ENCODE results near the gene PTPN1. TPM values are rescaled to one million over a fixed set of nuclear protein-coding genes. Genes with fewer than 3 reads are reported as not detected.

The PTPN1 gene
- total RNA-seq, 1 donor from 2014 or later: 23.3 TPM

GRCh38 chr20:50477239-50477872, 32.8 kb upstream of the PTPN1 start:
- intact Hi-C loops (cut with DNase I): loop anchor here (5.0 kb wide), 1 partner anchor 100 kb away; no protein-coding TSS in a partner anchor
- ATAC-seq: no peak

DNA sequence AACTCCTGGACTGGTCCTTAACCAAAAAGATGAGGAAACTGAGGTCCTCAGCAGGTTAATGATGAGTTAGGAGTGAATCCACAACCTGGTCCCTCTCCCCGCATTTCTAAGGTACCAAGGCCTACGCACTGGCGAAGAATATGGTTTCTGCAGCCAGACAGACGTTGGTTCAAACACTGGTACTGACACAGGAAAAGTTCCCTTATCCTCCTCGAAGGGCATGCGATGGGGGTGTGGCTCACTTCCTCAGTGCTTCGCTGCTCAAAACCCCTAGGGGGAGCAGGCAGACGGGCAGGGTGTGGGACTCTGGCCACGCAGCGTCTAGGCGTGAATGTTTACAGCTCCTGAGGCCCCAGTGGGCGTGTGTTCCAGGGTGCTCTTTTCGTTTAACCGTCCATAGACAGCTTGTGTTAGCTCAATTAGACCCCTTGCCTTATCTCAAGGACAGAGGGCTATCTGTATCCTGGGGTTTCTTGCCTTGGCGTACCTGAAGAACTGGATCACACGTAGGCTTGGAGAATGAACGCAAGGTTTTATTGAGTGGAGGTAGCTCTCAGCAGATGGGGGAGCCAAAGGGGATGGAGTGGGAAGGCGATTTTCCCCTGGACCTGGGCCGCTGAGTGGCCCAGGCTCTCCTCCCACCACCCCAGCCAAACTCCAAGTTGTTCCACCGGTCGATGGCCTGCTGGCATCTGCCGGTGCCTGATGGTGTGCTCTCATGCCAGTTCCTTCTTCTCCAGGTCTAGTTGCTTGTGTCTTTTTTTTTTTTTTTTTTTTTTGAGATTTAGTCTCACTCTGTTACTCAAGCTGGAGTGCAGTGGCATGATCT, 31.8 kb upstream of the PTPN1 start:
- ATAC-seq: peak; percentile 70
- peak; percentile 83 for DNase-seq (ENCODE audit: missing footprints)
- intact Hi-C loops (cut with DNase I): loop anchor here (5.0 kb wide), 1 partner anchor 99 kb away; no protein-coding TSS in a partner anchor

More at GRCh38 chr20:50477239-50477872, 32.8 kb upstream of the PTPN1 start:
- DNase-seq (ENCODE audit: missing footprints): no peak

DNA sequence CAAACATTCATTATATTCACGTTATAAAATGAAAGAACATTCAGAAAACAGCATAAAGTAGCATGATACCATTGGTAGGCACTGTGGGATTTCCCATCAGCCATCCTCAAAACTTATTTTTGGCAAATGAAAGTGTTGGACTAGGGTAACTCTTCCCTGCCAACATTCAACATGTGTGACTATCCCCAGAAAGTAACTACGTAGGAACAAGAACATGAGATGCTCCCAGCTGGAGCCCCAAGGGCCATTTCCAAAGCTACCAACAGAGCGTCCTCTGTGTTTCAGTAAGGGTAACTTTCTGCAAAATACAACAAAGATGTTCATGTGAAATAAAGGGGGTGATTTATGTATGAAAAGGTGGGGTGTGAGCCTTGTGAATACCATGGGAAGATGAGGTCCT, 28.4 kb upstream of the PTPN1 start:
- intact Hi-C loops (cut with DNase I): no loop called here
- no peak for DNase-seq (ENCODE audit: missing footprints)
- ATAC-seq: no peak

DNA sequence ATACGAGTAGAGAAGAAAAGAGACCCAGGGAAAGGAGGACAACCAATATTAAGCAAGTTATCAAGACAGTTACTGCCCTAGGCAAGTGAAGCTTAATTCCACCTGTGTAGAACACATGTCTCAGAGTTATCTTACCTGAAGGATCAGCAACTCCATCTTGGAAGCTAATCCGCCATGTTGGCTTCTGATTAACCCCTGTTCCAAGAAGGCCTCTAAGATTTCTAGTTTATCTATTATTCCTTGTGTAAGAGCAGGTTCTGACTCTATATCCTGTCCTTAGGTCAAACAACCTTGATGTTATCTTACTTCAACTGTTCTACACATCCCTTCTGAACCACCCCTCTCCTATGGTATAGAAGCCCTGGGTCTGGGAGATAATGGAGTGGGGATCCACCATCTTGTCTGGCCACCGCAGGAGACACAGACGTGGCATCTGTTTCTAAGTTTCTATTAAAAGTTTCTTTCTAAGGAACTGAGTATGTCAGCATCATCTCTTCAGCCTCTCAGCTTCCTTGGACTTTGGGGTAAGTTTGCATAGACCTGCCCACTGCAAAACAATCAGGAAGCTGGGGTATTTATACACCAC, 27.7 kb upstream of the PTPN1 start:
- ATAC-seq: no peak

DNA sequence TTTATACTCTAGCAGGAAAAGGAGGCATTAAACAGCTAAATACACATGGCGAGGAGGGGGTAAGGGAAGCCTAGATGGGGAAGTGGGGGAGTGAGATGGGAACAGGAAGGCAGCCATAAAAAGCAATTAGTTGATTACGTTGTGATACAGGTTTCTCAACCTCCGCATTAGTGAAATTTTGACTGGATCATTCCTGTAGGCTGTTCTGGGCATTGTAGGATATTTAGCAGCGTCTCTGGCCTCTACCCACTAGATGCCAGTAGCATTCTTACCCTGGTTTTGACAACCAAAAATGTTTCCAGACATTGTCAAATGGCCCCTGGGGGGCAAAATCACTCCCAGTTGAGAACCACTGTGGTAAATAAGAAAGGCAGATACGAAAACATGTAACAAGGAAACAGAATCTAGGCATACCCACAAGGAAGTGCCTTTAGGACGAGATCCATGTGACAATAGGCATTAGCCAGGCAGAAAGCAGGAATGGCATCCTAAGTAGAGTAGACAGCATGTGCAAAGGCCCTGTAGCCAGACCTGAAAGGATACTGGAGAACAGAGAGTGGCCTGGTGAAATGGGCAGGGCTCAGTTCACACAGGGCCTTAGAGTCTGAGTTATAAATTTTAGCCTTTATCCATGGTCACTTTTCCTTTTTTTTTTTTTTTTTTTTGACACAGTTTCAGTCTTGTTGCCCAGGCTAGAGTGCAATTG, 25.8 kb upstream of the PTPN1 start:
- ATAC-seq (no peak), DNase-seq (ENCODE audit: missing footprints) (no peak)
- intact Hi-C loops (cut with DNase I): no loop called here

More for the DNA sequence above, 27.7 kb upstream of the PTPN1 start:
- intact Hi-C loops (cut with DNase I): no loop called here
- DNase-seq (ENCODE audit: missing footprints): no peak

DNA sequence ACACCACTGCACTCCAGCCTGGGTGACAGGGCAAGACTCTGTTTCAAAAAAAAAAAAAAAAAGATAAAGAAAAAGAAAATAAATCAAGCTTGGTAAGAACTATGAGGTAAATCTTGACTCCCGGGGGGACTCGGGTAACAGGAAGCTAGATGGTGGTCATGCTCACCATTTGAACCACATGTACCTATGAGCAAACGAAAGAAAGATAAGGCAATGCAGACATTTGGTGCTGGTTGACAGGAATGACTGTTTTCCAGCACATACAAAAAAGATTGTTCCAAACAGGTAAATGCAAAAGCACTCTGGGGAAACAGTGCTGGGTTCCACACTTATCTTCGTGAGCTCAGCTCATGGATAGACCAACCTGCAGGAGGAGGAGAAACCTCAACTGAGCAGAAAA, 22.8 kb upstream of the PTPN1 start:
- ATAC-seq (no peak), DNase-seq (ENCODE audit: missing footprints) (no peak)
- intact Hi-C loops (cut with DNase I): no loop called here

- intact Hi-C loops (cut with DNase I): no loop called here
- ATAC-seq (no peak), DNase-seq (ENCODE audit: missing footprints) (no peak)
Observed at GRCh38 chr20:50488236-50488806, 21.9 kb upstream of the PTPN1 start.

DNA sequence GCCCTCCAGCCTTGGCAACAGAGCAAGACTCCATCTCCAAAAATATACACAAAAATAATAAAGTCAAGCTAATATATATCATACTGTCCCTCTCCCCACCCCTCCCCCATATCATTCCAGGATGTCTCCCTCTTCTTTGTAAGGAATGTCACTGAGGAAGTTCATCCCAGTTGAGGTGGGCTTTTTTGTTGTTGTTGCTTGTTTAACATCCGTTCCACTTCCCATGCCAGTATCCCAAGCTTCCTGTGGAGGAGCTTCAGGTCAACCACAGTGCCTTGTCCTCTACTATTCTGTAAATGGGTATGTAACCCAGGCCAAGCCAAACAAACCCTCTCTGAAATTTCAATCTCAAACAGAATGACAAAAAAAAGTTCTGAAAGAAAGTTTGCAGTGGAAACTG, 19.0 kb upstream of the PTPN1 start:
- no peak for ATAC-seq
- intact Hi-C loops (cut with DNase I): no loop called here
- no peak for DNase-seq (ENCODE audit: missing footprints)

DNA sequence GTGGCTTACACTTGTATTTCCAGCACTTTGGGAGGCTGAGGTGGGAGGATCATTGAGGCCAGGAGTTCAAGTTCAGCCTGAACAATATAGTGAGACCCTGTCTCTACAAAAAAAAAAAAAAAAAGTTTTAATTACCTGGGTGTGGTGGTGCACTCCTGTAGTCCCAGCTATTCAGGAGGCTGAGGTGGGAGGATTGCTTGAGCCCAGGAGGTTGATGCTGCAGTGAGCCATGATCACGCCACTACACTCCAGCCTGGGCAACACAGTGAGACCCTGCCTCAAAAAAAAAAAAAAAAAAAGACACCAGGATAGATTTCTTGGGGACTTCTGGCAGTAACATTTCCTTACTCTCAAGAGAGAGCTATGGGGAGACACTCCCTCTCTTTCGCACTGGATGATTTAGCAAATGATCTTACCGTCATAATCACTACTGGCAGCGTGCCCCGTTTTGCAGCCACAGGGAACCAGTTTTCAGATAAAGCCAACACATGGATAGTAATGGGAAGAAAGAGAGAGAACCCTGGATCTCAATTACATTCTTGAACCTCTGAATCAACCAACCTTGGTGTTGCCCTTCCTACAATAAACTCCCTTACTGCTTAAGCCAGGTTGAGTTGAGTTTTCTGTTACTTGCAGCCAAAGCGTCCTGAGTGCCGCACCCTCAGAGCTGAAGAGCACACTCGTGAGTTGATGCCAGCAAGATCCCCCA, 18.1 kb upstream of the PTPN1 start:
- intact Hi-C loops (cut with DNase I): no loop called here
- DNase-seq (ENCODE audit: missing footprints) (no peak), ATAC-seq (no peak)

DNA sequence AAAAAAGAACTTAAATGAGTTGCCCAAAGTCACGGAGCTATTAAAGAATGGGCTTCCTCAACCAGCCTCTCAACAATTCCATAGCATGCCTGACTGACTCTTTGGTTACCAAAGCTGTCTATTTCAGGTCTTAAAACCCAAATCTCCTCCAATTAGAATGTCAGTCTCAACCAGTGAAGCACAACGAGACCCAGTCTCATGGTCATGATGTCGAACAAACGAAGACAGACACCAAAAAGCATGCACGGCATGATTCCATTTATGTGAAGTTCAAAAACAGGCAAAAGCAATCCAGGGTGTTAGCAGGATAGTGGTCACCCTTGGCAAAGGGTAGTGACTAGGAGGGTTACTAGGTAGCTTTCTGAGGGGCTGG, 16.3 kb upstream of the PTPN1 start:
- no peak for DNase-seq (ENCODE audit: missing footprints)
- intact Hi-C loops (cut with DNase I): no loop called here
- no peak for ATAC-seq

GRCh38 chr20:50494428-50494827, 15.8 kb upstream of the PTPN1 start:
- DNase-seq (ENCODE audit: missing footprints): no peak
- ATAC-seq: no peak
- intact Hi-C loops (cut with DNase I): no loop called here

DNA sequence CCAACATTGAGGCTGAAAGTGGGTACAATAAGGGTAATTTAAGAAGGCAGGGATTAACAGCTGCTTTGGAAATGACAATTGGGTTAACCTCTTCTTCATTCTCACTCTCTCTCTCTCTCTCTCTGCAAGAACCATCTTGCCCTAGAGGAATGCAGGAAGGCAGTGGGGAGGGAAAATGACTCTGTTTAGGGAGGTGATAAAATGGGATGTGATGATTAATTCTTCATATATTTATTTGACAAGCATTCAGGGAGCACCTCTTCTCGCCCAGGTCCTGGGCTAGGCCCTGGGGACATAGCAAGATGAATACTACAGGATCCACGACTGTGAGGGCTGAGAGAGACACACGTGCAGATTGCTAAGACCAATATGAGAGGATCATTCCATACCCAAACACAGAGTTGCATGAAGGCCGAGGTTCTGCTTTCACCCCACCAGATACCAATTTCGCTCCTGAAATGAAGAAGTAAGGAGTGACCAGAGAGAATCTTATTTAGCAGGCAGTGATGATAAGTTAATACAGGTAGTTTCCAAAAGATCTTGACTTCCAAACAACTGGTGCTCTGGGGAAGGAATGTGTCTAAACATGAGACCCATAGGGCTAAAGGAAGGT, 13.3 kb upstream of the PTPN1 start:
- ATAC-seq (no peak), DNase-seq (ENCODE audit: missing footprints) (no peak)
- intact Hi-C loops (cut with DNase I): no loop called here

DNA sequence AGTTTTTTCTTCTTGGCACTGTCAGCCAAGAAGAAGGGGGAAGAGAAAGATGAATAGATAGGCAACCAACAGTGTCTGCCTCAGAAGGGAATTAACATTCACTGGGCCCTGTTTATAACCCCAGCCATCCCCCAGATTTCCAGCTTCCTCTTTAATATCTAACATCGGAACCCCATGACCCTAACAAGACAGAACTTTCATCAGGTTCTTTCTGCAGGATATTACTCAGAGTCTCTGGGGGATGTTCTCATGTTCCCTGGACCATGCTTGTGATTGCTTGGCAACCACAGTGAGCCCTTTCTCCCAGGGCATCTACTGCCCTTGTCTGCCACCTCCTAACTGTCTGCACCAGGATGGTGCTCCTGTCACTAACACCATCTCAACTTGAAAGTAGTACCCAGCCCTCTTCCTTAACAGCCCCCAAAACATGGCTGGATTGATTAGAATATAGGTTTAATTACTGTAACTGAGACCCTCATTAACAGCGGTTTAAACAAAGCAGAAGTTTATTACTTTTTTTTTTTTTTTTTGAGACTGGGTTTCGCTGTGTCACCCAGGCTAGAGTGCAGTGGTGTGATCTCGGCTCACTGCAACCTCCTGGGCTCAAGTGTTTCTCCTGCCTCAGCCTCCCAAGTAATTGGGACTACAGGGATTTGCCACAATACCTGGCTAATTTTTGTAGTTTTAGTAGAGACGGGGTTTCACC, 12.0 kb upstream of the PTPN1 start:
- intact Hi-C loops (cut with DNase I): no loop called here

GRCh38 chr20:50499938-50500337, 10.2 kb upstream of the PTPN1 start:
- ATAC-seq: no peak
- no peak for DNase-seq (ENCODE audit: missing footprints)
- intact Hi-C loops (cut with DNase I): loop anchor here (10.0 kb wide), 1 partner anchor 245 kb away; no protein-coding TSS in a partner anchor

More for the DNA sequence above, 12.0 kb upstream of the PTPN1 start:
- ATAC-seq (no peak), DNase-seq (ENCODE audit: missing footprints) (no peak)

DNA sequence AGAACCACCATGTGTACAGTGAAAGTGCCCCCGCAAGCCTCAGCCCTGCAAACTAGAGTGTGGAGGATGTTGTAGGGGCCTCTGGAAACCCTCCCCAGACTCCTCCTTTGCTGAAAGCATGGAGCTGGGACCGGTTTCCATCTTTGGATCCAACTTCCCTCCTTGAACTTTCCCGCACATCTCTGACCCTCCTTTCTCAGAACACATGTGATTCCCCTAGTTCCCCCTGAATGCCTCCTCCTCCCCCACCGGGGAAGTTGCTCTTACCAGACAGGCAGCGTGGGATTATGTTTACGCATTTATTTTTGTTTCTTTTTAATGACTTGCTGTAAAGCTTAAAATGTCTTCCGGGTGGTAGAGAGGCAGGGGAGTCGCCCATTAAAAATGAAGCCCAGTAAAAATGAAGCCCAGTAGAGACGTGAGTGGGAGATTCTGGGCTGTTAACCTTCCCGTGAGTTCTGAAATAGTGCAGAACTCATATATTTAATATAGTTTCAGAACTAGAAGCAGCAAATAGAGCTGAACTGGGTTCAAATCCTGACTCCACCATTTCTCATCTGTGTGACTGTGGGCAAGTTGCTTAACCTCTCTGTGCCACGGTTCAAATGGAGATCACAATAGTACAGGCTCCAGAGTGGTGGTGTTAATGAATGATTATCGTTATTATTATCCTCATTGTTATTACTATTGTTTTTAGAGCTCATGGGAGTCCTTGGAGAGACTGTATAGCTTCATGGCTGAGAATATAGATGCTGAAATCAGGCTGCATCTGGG, 8.0 kb upstream of the PTPN1 start:
- DNase-seq (ENCODE audit: missing footprints) (no peak), ATAC-seq (no peak)
- intact Hi-C loops (cut with DNase I): loop anchor here (10.0 kb wide), 1 partner anchor 243 kb away; no protein-coding TSS in a partner anchor

DNA sequence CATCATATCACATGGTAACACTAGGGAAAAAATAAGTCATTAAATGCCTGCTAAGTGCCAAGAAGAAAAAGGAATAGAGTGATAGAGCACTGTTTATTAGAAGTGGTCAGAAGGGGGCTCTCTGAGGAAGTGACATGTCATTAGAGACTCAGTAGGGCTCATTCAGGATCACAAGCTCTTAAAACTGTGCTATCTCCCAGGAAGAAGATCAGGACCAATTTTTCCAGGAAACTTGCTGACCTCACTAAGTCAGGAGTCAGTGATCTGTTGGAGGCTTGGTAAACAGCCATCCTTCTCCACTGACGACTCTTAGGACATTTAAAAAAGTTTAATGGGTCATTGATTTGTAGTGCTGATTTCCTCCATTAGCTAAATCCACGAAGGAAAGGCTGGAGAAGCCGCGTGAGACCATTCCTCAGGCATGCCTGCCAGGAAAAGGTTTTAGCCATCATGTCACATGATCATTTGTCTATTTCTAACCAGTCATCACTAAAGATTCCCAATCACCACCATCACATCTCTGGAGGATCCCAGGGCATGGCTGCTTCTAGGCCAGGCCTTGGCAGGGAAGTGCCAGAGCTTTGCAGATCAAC, 5.9 kb upstream of the PTPN1 start:
- DNase-seq (ENCODE audit: missing footprints) (no peak), ATAC-seq (peak; percentile 55)
- intact Hi-C loops (cut with DNase I): loop anchor here (10.0 kb wide), 1 partner anchor 240 kb away; no protein-coding TSS in a partner anchor
